Measurements from ENCODE around the gene OTULINL. TPM values are rescaled to one million over a fixed set of nuclear protein-coding genes. Genes with fewer than 3 reads are reported as not detected.

The OTULINL gene
- total RNA-seq, 1 donor, result 0.36 TPM

DNA sequence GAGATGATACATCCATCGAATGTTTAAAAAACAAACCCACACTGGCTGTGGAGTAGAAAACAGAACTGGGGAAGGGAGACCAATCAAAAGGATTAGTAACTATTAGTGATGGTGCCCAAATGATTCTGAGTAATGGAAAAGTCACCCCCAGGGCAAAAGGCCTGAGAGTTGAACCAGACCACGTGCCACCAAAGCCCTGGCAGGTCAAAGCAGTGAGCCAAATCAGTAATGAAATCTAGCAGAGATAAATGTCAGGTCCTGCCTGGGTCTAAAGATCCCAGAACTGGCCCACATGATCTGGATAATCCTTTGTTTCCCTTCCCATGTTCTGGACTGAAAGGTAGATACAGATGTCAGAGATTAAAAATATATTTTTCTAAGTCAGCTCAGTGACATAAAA lies 9.4 kb downstream of the OTULINL start:
- TF ChIP-seq CTCF (IDR thresholded peaks at IDR 0.05; ENCODE audit: extremely low read depth, low read depth, low read length), result no peak
- Histone ChIP-seq H3K27ac (ENCODE audit: low read depth, low read length) (no peak overlapping the region), H3K4me1 (ENCODE audit: insufficient read depth, low read length) (no peaks in the 10 kb centered on the region), H3K36me3 (ENCODE audit: insufficient read depth, low read length) (no peaks in the 10 kb centered on the region), H3K9me3 (ENCODE audit: low read depth, low read length) (no peaks in the 10 kb centered on the region), H3K27me3 (ENCODE audit: insufficient read depth, low read length) (peaks cover 38% of the 10 kb centered on the region), H3K79me2 (ENCODE audit: insufficient read depth, low read length) (no peaks in the 10 kb centered on the region), H3K4me2 (ENCODE audit: insufficient read depth, low read length) (no peak overlapping the region), H3K4me3 (ENCODE audit: insufficient read depth, low read length) (no peak overlapping the region), H4K20me1 (ENCODE audit: insufficient read depth, low read length) (no peaks in the 10 kb centered on the region), H2AFZ (ENCODE audit: low read length) (no peak overlapping the region)
- DNase-seq (ENCODE audit: insufficient read length, low spot score, missing footprints), result no peak

DNA sequence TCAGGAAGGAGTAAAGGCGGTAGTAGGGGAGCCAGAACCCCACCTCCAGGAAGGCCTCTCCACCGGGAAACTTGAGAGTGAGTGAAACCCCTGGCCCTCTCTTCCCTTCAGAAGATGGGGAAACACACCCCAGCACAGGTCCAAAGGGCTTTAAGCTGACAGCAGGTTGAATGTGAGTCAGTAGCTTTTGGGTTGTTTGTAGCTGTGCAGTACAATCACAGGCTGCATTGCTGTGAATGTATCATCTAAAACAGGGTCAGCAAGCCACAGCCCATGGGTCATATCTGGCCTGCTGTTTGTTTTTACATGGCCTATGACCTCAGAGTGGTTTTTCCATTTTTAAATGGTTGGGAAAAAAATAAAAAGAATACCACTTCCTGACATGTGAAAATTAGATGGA lies 10.0 kb downstream of the OTULINL start:
- Histone ChIP-seq H4K20me1 (ENCODE audit: insufficient read depth, low read length) (no peaks in the 10 kb centered on the region), H3K4me3 (ENCODE audit: insufficient read depth, low read length) (no peak overlapping the region), H3K27me3 (ENCODE audit: insufficient read depth, low read length) (peaks cover 36% of the 10 kb centered on the region), H3K36me3 (ENCODE audit: insufficient read depth, low read length) (no peaks in the 10 kb centered on the region), H3K79me2 (ENCODE audit: insufficient read depth, low read length) (no peaks in the 10 kb centered on the region), H3K9me3 (ENCODE audit: low read depth, low read length) (no peaks in the 10 kb centered on the region), H3K4me2 (ENCODE audit: insufficient read depth, low read length) (no peak overlapping the region), H2AFZ (ENCODE audit: low read length) (no peak overlapping the region), H3K27ac (ENCODE audit: low read depth, low read length) (no peak overlapping the region), H3K4me1 (ENCODE audit: insufficient read depth, low read length) (no peaks in the 10 kb centered on the region)
- no peak for DNase-seq (ENCODE audit: insufficient read length, low spot score, missing footprints)
- TF ChIP-seq CTCF (IDR thresholded peaks at IDR 0.05; ENCODE audit: extremely low read depth, low read depth, low read length), result no peak

- no peak for TF ChIP-seq CTCF (IDR thresholded peaks at IDR 0.05; ENCODE audit: extremely low read depth, low read depth, low read length)
- H3K9me3 ChIP-seq (ENCODE audit: low read depth, low read length), result no peaks in the 10 kb centered on the region
These were observed 11.9 kb downstream of the OTULINL start for GRCh38 chr5:14593326-14594021.

DNA sequence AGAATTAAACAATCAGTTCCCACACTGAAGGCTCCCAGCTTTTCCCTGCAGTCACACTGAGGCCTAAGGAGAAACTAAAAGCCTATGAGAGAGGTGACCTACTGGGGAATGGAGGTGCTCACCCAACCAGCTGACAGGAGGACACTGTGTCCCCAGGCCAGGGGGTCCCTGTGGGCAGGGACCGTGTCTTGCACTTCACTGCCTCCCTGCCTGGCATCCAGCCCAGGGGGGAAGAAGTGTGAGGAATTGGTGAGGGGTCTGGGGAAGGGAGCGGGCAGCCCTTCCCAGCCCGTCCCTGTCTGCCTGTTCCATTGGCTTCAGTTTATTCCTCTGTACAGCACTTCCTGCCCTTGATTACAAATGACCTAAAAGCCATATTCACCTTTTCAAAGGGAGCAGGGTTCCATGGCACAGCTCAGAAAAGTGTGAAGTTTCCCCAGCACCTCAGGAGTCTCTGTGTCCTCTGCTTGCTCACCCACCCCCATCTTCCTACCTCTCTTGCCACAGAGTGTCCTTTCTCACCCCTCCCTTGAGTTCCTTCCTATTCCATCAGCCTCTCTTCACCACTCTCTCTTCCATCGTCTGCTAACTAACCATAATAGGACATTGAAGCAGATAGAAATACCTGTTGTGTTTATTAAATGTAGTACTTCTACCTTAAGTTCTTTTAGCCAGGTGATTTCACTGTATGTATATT lies 12.9 kb downstream of the OTULINL start:
- Histone ChIP-seq H3K4me1 (ENCODE audit: insufficient read depth, low read length) (no peaks in the 10 kb centered on the region), H3K27me3 (ENCODE audit: insufficient read depth, low read length) (peaks cover 14% of the 10 kb centered on the region), H3K79me2 (ENCODE audit: insufficient read depth, low read length) (no peaks in the 10 kb centered on the region), H2AFZ (ENCODE audit: low read length) (no peak overlapping the region), H4K20me1 (ENCODE audit: insufficient read depth, low read length) (no peaks in the 10 kb centered on the region), H3K4me3 (ENCODE audit: insufficient read depth, low read length) (no peak overlapping the region), H3K36me3 (ENCODE audit: insufficient read depth, low read length) (no peaks in the 10 kb centered on the region), H3K9me3 (ENCODE audit: low read depth, low read length) (no peaks in the 10 kb centered on the region), H3K4me2 (ENCODE audit: insufficient read depth, low read length) (no peak overlapping the region), H3K27ac (ENCODE audit: low read depth, low read length) (no peak overlapping the region)
- TF ChIP-seq CTCF (IDR thresholded peaks at IDR 0.05; ENCODE audit: extremely low read depth, low read depth, low read length), result no peak
- no peak for DNase-seq (ENCODE audit: insufficient read length, low spot score, missing footprints)

More at GRCh38 chr5:14593326-14594021, 11.9 kb downstream of the OTULINL start:
- peaks cover 22% of the 10 kb centered on the region for H3K27me3 ChIP-seq (ENCODE audit: insufficient read depth, low read length)
- no peak overlapping the region for H3K4me2 ChIP-seq (ENCODE audit: insufficient read depth, low read length)
- no peaks in the 10 kb centered on the region for H3K36me3 ChIP-seq (ENCODE audit: insufficient read depth, low read length)
- no peak overlapping the region for H3K27ac ChIP-seq (ENCODE audit: low read depth, low read length)
- no peaks in the 10 kb centered on the region for H3K79me2 ChIP-seq (ENCODE audit: insufficient read depth, low read length)
- H4K20me1 ChIP-seq (ENCODE audit: insufficient read depth, low read length), result no peaks in the 10 kb centered on the region
- no peak overlapping the region for H3K4me3 ChIP-seq (ENCODE audit: insufficient read depth, low read length)
- no peaks in the 10 kb centered on the region for H3K4me1 ChIP-seq (ENCODE audit: insufficient read depth, low read length)
- DNase-seq (ENCODE audit: insufficient read length, low spot score, missing footprints), result no peak
- no peak overlapping the region for H2AFZ ChIP-seq (ENCODE audit: low read length)
